Keratinocyte (primary cell): ENCODE measurements around the gene MAST2. TPM values are rescaled to one million over a fixed set of nuclear protein-coding genes. Genes with fewer than 3 reads are reported as not detected.

Experiments used
- DNase-seq: peaks from one replicate; pipeline ENCODE4 v3.0.0-alpha.2; 2011; ENCODE audit warnings: low read depth, missing footprints, low spot score
- FAIRE-seq: peaks from 2 replicates; lab custom pipeline; 2011; peaks lifted over from hg19 to GRCh38; lab: Jason Lieb, UNC
- H2AFZ ChIP-seq: 2 replicates; pipeline ENCODE4 v1.6.0; 2012; ENCODE audit warnings: low read length, control low read depth, inconsistent platforms; ENCODE audit not compliant: control insufficient read depth
- H3K27ac ChIP-seq: 2 replicates; pipeline ENCODE4 v1.5.1; 2011; ENCODE audit warnings: low read length; ENCODE audit not compliant: control insufficient read depth, insufficient read depth
- H3K27me3 ChIP-seq: 3 replicates; pipeline ENCODE4 v1.6.0; 2011; ENCODE audit warnings: low read length; ENCODE audit not compliant: control insufficient read depth, insufficient read depth; ENCODE audit errors: extremely low read depth
- H3K36me3 ChIP-seq, 2 experiments: 2 replicates in 1 of 2; 3 replicates in 1 of 2; pipeline ENCODE4 v1.5.1; 2011; ENCODE audit warnings: low read length in 2 of 2, mild to moderate bottlenecking in 1 of 2; ENCODE audit not compliant: control insufficient read depth in 2 of 2, insufficient read depth in 2 of 2; ENCODE audit errors: extremely low read depth in 1 of 2
- H3K4me1 ChIP-seq: 3 replicates; pipeline ENCODE4 v1.5.1; 2011; ENCODE audit warnings: low read length; ENCODE audit not compliant: control insufficient read depth, insufficient read depth; ENCODE audit errors: extremely low read depth
- H3K4me2 ChIP-seq: 3 replicates; pipeline ENCODE4 v1.6.0; 2011; ENCODE audit warnings: low read depth, low read length; ENCODE audit not compliant: control insufficient read depth, insufficient read depth; ENCODE audit errors: extremely low read depth
- H3K4me3 ChIP-seq, 3 experiments: fragments of 200-600 bp in 1 of 3; sonication (generic) in 1 of 3; 2 replicates in 2 of 3; 3 replicates in 1 of 3; pipeline ENCODE4 v1.5.1; 2011 to 2016; ENCODE audit warnings: low read length in 3 of 3, mild to moderate bottlenecking in 3 of 3, control low read depth in 2 of 3, inconsistent platforms in 1 of 3, low read depth in 1 of 3, mixed read lengths in 1 of 3, mixed run types in 1 of 3, moderate library complexity in 1 of 3; ENCODE audit not compliant: control insufficient read depth in 2 of 3, insufficient read depth in 2 of 3; ENCODE audit errors: extremely low read depth in 1 of 3
- H3K79me2 ChIP-seq: 2 replicates; pipeline ENCODE4 v1.6.0; 2012; ENCODE audit warnings: low read length; ENCODE audit not compliant: control insufficient read depth, insufficient read depth
- H3K9ac ChIP-seq: 3 replicates; pipeline ENCODE4 v1.6.0; 2011; ENCODE audit warnings: low read length; ENCODE audit not compliant: control insufficient read depth, insufficient read depth; ENCODE audit errors: extremely low read depth
- H3K9me1 ChIP-seq: 3 replicates; pipeline ENCODE4 v1.6.0; 2011; ENCODE audit warnings: low read length; ENCODE audit not compliant: control insufficient read depth, insufficient read depth; ENCODE audit errors: extremely low read depth
- H3K9me3 ChIP-seq: 2 replicates; pipeline ENCODE4 v1.5.1; 2012; ENCODE audit warnings: low read depth, low read length; ENCODE audit not compliant: control insufficient read depth
- H4K20me1 ChIP-seq: 3 replicates; pipeline ENCODE4 v1.6.0; 2011; ENCODE audit warnings: low read length; ENCODE audit not compliant: control insufficient read depth, insufficient read depth; ENCODE audit errors: extremely low read depth
- EZH2 ChIP-seq: IDR thresholded peaks from one replicate; pipeline ENCODE4 v1.6.1; 2012; ENCODE audit warnings: inconsistent platforms, mild to moderate bottlenecking, low read length, moderate library complexity
- dilution Hi-C: fragments of 300-500 bp; cut with MboI; formaldehyde crosslinking; loops from one replicate; pipeline ENCODE4 v1.7.0; 2020; ENCODE audit warnings: low sequenced_read_pairs; ENCODE audit not compliant: extremely low pct_ligation_motif_present
- polyA plus RNA-seq, 5 experiments: library from polyadenylated mRNA; depleted of rRNA in 3 of 5; stranded (reverse) in 3 of 5; stranded (forward) in 1 of 5; unstranded in 1 of 5; fragments of >200 nt; gene quantifications; 1 replicate in 1 of 5; 2 replicates in 3 of 5; 3 replicates in 1 of 5; pipeline versions ENCODE4 v1.2.1 to v1.2.3, GENCODE V29; 2011 to 2012; ENCODE audit warnings: missing spikeins in 2 of 5, low read depth in 1 of 5, low replicate concordance in 1 of 5
- TF ChIP-seq, protein P1 (sequence below), 3 experiments: IDR thresholded peaks in 1 of 3; conservative IDR thresholded peaks in 1 of 3; optimal IDR thresholded peaks in 1 of 3; 2 replicates in 2 of 3; 3 replicates in 1 of 3; pipeline versions ENCODE3 to v1.5.1; 2011; ENCODE audit warnings: low read length in 3 of 3, mild to moderate bottlenecking in 3 of 3, moderate library complexity in 2 of 3, control low read depth in 1 of 3, inconsistent platforms in 1 of 3; ENCODE audit not compliant: insufficient read depth in 2 of 3; ENCODE audit errors: extremely low read depth in 1 of 3

MAST2 gene
- polyA plus RNA-seq, 1 donor (not counting 4 experiments of a cell fraction or from before 2014, with no cell fraction given): 12.2 TPM

DNA sequence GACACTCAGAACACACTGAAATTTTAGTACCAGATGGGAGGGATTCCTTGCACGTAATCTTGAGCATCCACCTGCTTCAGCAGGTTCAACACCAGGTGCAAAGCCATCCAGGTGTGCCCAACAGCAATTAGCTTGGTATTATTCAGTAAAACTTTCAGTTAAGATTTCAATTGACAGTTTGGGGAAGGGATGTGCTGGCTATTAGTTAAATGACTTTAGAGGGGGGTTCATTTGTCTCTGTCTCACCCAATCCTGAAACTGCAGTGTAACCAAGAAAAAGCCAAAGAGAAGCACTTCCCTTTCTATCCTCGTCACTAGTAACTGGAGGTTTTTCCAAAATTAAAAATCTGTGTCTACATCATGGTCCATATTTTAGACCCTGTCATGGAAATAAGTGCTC is 238.1 kb downstream of the MAST2 start:
- H3K27ac ChIP-seq: no peak overlapping the region
- dilution Hi-C loops: loop anchor here (25.0 kb wide), 1 partner anchor 146 kb away; the partner anchor contains the start of genes P3R3URF, POMGNT1 and TSPAN1

DNA sequence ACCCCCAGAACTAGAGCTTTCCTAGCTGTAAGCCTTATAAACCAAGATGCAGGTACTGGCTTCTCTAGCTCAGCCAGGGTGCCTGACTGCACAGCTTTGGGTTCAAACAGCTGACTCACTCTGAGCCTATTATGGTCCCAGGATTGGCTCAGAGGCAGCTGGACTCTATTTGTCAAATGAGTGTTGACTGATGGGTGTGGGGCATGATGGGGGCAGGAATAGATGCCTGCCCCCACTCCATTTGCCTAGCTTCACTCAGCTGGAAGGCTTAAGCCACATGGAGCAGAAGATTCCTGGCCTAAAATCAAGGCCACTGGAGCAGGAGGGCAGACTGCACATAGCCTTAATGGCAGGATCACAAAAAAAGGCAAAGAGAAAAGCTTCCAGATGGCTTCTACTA is 238.6 kb downstream of the MAST2 start:
- H4K20me1 ChIP-seq: no peaks in the 10 kb centered on the region
- FAIRE-seq: no peak
- no peak for DNase-seq
- TF ChIP-seq, protein P1, sequence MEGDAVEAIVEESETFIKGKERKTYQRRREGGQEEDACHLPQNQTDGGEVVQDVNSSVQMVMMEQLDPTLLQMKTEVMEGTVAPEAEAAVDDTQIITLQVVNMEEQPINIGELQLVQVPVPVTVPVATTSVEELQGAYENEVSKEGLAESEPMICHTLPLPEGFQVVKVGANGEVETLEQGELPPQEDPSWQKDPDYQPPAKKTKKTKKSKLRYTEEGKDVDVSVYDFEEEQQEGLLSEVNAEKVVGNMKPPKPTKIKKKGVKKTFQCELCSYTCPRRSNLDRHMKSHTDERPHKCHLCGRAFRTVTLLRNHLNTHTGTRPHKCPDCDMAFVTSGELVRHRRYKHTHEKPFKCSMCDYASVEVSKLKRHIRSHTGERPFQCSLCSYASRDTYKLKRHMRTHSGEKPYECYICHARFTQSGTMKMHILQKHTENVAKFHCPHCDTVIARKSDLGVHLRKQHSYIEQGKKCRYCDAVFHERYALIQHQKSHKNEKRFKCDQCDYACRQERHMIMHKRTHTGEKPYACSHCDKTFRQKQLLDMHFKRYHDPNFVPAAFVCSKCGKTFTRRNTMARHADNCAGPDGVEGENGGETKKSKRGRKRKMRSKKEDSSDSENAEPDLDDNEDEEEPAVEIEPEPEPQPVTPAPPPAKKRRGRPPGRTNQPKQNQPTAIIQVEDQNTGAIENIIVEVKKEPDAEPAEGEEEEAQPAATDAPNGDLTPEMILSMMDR (optimal IDR thresholded peaks at IDR 0.05 in 1 of 3, IDR thresholded peaks at IDR 0.05 in 1 of 3, conservative IDR thresholded peaks at IDR 0.05 in 1 of 3; ENCODE audit: extremely low read depth in 1 of 3, insufficient read depth in 2 of 3, low read length in 3 of 3): no peak
- no peak for TF ChIP-seq EZH2
- H3K4me2 ChIP-seq: no peak overlapping the region
- no peaks in the 10 kb centered on the region for H3K27me3 ChIP-seq
- H3K36me3 ChIP-seq: peaks cover 0 to 2% of the 10 kb centered on the region in 2 experiments
- dilution Hi-C loops: loop anchor here (25.0 kb wide), 1 partner anchor 145 kb away; the partner anchor contains the start of genes P3R3URF, POMGNT1 and TSPAN1
- no peaks in the 10 kb centered on the region for H3K9me1 ChIP-seq
- H3K79me2 ChIP-seq: no peaks in the 10 kb centered on the region
- H2AFZ ChIP-seq: no peak overlapping the region
- no peak overlapping the region for H3K4me3 ChIP-seq
- no peaks in the 10 kb centered on the region for H3K9me3 ChIP-seq
- H3K27ac ChIP-seq: no peak overlapping the region
- H3K4me1 ChIP-seq: peaks cover 5% of the 10 kb centered on the region
- no peak overlapping the region for H3K9ac ChIP-seq

More for the DNA sequence above, 238.1 kb downstream of the MAST2 start:
- TF ChIP-seq EZH2: no peak
- TF ChIP-seq, protein P1 (optimal IDR thresholded peaks at IDR 0.05 in 1 of 3, IDR thresholded peaks at IDR 0.05 in 1 of 3, conservative IDR thresholded peaks at IDR 0.05 in 1 of 3; ENCODE audit: extremely low read depth in 1 of 3, insufficient read depth in 2 of 3, low read length in 3 of 3): no peak
- Histone ChIP-seq H3K4me2 (no peak overlapping the region), H3K9me1 (no peaks in the 10 kb centered on the region), H3K9ac (no peak overlapping the region), H3K4me3 (no peak overlapping the region), H2AFZ (no peak overlapping the region), H3K79me2 (no peaks in the 10 kb centered on the region), H3K4me1 (peaks cover 5% of the 10 kb centered on the region), H3K36me3 (peaks cover 0 to 2% of the 10 kb centered on the region in 2 experiments), H4K20me1 (no peaks in the 10 kb centered on the region), H3K9me3 (no peaks in the 10 kb centered on the region), H3K27me3 (no peaks in the 10 kb centered on the region)
- DNase-seq (no peak), FAIRE-seq (no peak)
